GM23338 (cell line): Measurements from ENCODE around the gene BNIPL. TPM values are rescaled to one million over a fixed set of nuclear protein-coding genes. Genes with fewer than 3 reads are reported as not detected.

Experiments used
- EZH2 ChIP-seq: fragments of 200-600 bp; sonication (generic); IDR thresholded peaks from one replicate; pipeline ENCODE4 v1.8.0; 2017; ENCODE audit warnings: antibody characterized with exemption, mild to moderate bottlenecking, low read depth; ENCODE audit not compliant: unreplicated experiment
- STAT1 ChIP-seq: IDR thresholded peaks from one replicate; pipeline ENCODE4 v1.6.1; 2016; ENCODE audit warnings: antibody characterized with exemption; ENCODE audit not compliant: unreplicated experiment
- ZNF331 ChIP-seq: fragments of 250-450 bp; sonication (Bioruptor Pico); IDR thresholded peaks from 2 replicates; pipeline ENCODE4 v1.5.0; 2020; ENCODE audit warnings: low read depth, mild to moderate bottlenecking, moderate library complexity
- polyA plus RNA-seq: library from polyadenylated mRNA; unstranded; fragments of >200 nt; fragmentation: Nextera tagmentation; extraction: Ambion mirVana; gene quantifications from 2 replicates; pipeline ENCODE4 v1.2.1, GENCODE V29; 2016
- small RNA-seq: library from RNA; depleted of rRNA; stranded (forward); fragments of <200 nt; gene quantifications from one replicate; pipeline ENCODE3, GENCODE V24; 2014; ENCODE audit warnings: low replicate concordance
- total RNA-seq: library from RNA; depleted of rRNA; stranded (reverse); fragments of >200 nt; shearing (Covaris generic); gene quantifications from 2 replicates; pipeline ENCODE4 v1.2.3, GENCODE V29; 2014; rRNA removed
- TF ChIP-seq, protein P1 (sequence below): IDR thresholded peaks from one replicate; pipeline ENCODE4 v1.6.1; 2018; ENCODE audit warnings: antibody characterized with exemption; ENCODE audit not compliant: unreplicated experiment
- TF ChIP-seq, protein P2 (sequence below), 2 experiments: fragments of 200-600 bp in 1 of 2; sonication (generic) in 1 of 2; conservative IDR thresholded peaks; 2 replicates each; pipeline versions ENCODE4 v1.5.1 to v1.6.1; 2016 to 2017; ENCODE audit warnings: antibody characterized with exemption in 2 of 2, low read depth in 2 of 2, mild to moderate bottlenecking in 2 of 2, moderate library complexity in 1 of 2

Gene BNIPL
- total and polyA plus RNA-seq, 2 experiments from 2014 or later = 0.91 to 1.2 TPM

- TF ChIP-seq, protein P1, sequence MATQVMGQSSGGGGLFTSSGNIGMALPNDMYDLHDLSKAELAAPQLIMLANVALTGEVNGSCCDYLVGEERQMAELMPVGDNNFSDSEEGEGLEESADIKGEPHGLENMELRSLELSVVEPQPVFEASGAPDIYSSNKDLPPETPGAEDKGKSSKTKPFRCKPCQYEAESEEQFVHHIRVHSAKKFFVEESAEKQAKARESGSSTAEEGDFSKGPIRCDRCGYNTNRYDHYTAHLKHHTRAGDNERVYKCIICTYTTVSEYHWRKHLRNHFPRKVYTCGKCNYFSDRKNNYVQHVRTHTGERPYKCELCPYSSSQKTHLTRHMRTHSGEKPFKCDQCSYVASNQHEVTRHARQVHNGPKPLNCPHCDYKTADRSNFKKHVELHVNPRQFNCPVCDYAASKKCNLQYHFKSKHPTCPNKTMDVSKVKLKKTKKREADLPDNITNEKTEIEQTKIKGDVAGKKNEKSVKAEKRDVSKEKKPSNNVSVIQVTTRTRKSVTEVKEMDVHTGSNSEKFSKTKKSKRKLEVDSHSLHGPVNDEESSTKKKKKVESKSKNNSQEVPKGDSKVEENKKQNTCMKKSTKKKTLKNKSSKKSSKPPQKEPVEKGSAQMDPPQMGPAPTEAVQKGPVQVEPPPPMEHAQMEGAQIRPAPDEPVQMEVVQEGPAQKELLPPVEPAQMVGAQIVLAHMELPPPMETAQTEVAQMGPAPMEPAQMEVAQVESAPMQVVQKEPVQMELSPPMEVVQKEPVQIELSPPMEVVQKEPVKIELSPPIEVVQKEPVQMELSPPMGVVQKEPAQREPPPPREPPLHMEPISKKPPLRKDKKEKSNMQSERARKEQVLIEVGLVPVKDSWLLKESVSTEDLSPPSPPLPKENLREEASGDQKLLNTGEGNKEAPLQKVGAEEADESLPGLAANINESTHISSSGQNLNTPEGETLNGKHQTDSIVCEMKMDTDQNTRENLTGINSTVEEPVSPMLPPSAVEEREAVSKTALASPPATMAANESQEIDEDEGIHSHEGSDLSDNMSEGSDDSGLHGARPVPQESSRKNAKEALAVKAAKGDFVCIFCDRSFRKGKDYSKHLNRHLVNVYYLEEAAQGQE = no peak
- no peak for TF ChIP-seq EZH2
- TF ChIP-seq ZNF331 (CRISPR knock-in tag) = no peak
- TF ChIP-seq, protein P2, sequence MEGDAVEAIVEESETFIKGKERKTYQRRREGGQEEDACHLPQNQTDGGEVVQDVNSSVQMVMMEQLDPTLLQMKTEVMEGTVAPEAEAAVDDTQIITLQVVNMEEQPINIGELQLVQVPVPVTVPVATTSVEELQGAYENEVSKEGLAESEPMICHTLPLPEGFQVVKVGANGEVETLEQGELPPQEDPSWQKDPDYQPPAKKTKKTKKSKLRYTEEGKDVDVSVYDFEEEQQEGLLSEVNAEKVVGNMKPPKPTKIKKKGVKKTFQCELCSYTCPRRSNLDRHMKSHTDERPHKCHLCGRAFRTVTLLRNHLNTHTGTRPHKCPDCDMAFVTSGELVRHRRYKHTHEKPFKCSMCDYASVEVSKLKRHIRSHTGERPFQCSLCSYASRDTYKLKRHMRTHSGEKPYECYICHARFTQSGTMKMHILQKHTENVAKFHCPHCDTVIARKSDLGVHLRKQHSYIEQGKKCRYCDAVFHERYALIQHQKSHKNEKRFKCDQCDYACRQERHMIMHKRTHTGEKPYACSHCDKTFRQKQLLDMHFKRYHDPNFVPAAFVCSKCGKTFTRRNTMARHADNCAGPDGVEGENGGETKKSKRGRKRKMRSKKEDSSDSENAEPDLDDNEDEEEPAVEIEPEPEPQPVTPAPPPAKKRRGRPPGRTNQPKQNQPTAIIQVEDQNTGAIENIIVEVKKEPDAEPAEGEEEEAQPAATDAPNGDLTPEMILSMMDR (conservative IDR thresholded peaks at IDR 0.05; ENCODE audit: low read depth in 2 of 2) = no peak
- no peak for TF ChIP-seq STAT1
Measured at GRCh38 chr1:151085953-151086559, 49.7 kb downstream of the BNIPL start (continued).

Small RNA genes within 50 kb of the gene (small RNA-seq; reads per million reads assigned to genes)
- gene RNU6-884P = not detected

Other genes with a start within 250 kb of the BNIPL start
- 1.7 and 2.8 TPM in 2 replicates for gene CTSK, start 228.3 kb upstream of the BNIPL start, total RNA-seq
- gene CTSK, start 228.3 kb upstream of the BNIPL start, polyA plus RNA-seq = 2.7 and 3.3 TPM in 2 replicates
- gene ARNT, start 160.0 kb upstream of the BNIPL start, total RNA-seq = 30.3 and 31.9 TPM in 2 replicates
- 10.5 and 11.4 TPM in 2 replicates for gene ARNT, start 160.0 kb upstream of the BNIPL start, polyA plus RNA-seq
- gene CTXND2, start 149.4 kb upstream of the BNIPL start, total RNA-seq = not detected in 2 replicates
- not detected in 2 replicates for gene CTXND2, start 149.4 kb upstream of the BNIPL start, polyA plus RNA-seq
- gene SETDB1, start 110.2 kb upstream of the BNIPL start, total RNA-seq = 33.0 and 47.4 TPM in 2 replicates
- gene SETDB1, start 110.2 kb upstream of the BNIPL start, polyA plus RNA-seq = 15.1 and 16.9 TPM in 2 replicates
- gene CERS2, start 61.8 kb upstream of the BNIPL start, total RNA-seq = 120 and 122 TPM in 2 replicates
- gene CERS2, start 61.8 kb upstream of the BNIPL start, polyA plus RNA-seq = 75.1 and 83.3 TPM in 2 replicates
- gene ANXA9, start 54.3 kb upstream of the BNIPL start, total RNA-seq = 1.7 and 2.2 TPM in 2 replicates
- 1.0 and 1.4 TPM in 2 replicates for gene ANXA9, start 54.3 kb upstream of the BNIPL start, polyA plus RNA-seq
- gene MINDY1, start 29.7 kb upstream of the BNIPL start, total RNA-seq = 9.7 and 10.3 TPM in 2 replicates
- 4.2 and 4.5 TPM in 2 replicates for gene MINDY1, start 29.7 kb upstream of the BNIPL start, polyA plus RNA-seq
- 23.7 and 33.2 TPM in 2 replicates for gene PRUNE1, start 28.1 kb upstream of the BNIPL start, total RNA-seq
- 14.7 and 16.7 TPM in 2 replicates for gene PRUNE1, start 28.1 kb upstream of the BNIPL start, polyA plus RNA-seq
- 1.6 and 3.9 TPM in 2 replicates for gene C1orf56, start 11.2 kb downstream of the BNIPL start, total RNA-seq
- gene C1orf56, start 11.2 kb downstream of the BNIPL start, polyA plus RNA-seq = 26.3 and 27.8 TPM in 2 replicates
- gene CDC42SE1, start 23.0 kb downstream of the BNIPL start, total RNA-seq = 44.9 and 49.1 TPM in 2 replicates
- gene CDC42SE1, start 23.0 kb downstream of the BNIPL start, polyA plus RNA-seq = 18.3 and 18.4 TPM in 2 replicates
- gene MLLT11, start 23.8 kb downstream of the BNIPL start, total RNA-seq = 10.6 and 11.3 TPM in 2 replicates
- gene MLLT11, start 23.8 kb downstream of the BNIPL start, polyA plus RNA-seq = 19.7 and 22.6 TPM in 2 replicates
- gene GABPB2, start 34.2 kb downstream of the BNIPL start, total RNA-seq = 2.6 and 2.8 TPM in 2 replicates
- gene GABPB2, start 34.2 kb downstream of the BNIPL start, polyA plus RNA-seq = 0.82 and 1.1 TPM in 2 replicates
- gene SEMA6C, start 110.0 kb downstream of the BNIPL start, total RNA-seq = 12.3 and 24.4 TPM in 2 replicates
- gene SEMA6C, start 110.0 kb downstream of the BNIPL start, polyA plus RNA-seq = 6.2 and 8.5 TPM in 2 replicates
- not detected in 2 replicates for gene TNFAIP8L2, start 120.1 kb downstream of the BNIPL start, total RNA-seq
- gene TNFAIP8L2, start 120.1 kb downstream of the BNIPL start, polyA plus RNA-seq = 0.40 and 0.49 TPM in 2 replicates
- gene LYSMD1, start 129.3 kb downstream of the BNIPL start, total RNA-seq = 5.7 and 6.4 TPM in 2 replicates
- gene LYSMD1, start 129.3 kb downstream of the BNIPL start, polyA plus RNA-seq = 3.6 and 4.0 TPM in 2 replicates
- 26.3 and 27.1 TPM in 2 replicates for gene SCNM1, start 129.6 kb downstream of the BNIPL start, total RNA-seq
- gene SCNM1, start 129.6 kb downstream of the BNIPL start, polyA plus RNA-seq = 88.9 and 92.3 TPM in 2 replicates
- gene TMOD4, start 139.4 kb downstream of the BNIPL start, total RNA-seq = 1.3 TPM in 1 of 2 replicates, not detected in the other
- gene TMOD4, start 139.4 kb downstream of the BNIPL start, polyA plus RNA-seq = not detected in 2 replicates
- 60.2 and 64.0 TPM in 2 replicates for gene VPS72, start 153.6 kb downstream of the BNIPL start, total RNA-seq
- 90.3 and 95.3 TPM in 2 replicates for gene VPS72, start 153.6 kb downstream of the BNIPL start, polyA plus RNA-seq
- 61.4 and 63.3 TPM in 2 replicates for gene PIP5K1A, start 162.0 kb downstream of the BNIPL start, total RNA-seq
- gene PIP5K1A, start 162.0 kb downstream of the BNIPL start, polyA plus RNA-seq = 23.2 and 31.4 TPM in 2 replicates
- gene PSMD4, start 218.1 kb downstream of the BNIPL start, total RNA-seq = 165 and 171 TPM in 2 replicates
- gene PSMD4, start 218.1 kb downstream of the BNIPL start, polyA plus RNA-seq = 235 and 263 TPM in 2 replicates
- gene ZNF687, start 245.7 kb downstream of the BNIPL start, total RNA-seq = 63.1 and 63.9 TPM in 2 replicates
- 7.7 and 8.2 TPM in 2 replicates for gene ZNF687, start 245.7 kb downstream of the BNIPL start, polyA plus RNA-seq